Neural progenitor cell (in vitro differentiated cells): ENCODE measurements around the gene MAPK7.

Experiments used
- EZH2 ChIP-seq: fragments of 200-600 bp; sonication (generic); IDR thresholded peaks from 2 replicates; pipeline ENCODE4 v1.6.1; 2017; ENCODE audit warnings: antibody characterized with exemption, mild to moderate bottlenecking, moderate library complexity
- TF ChIP-seq, protein P1 (sequence below): fragments of 200-600 bp; sonication (generic); IDR thresholded peaks from 2 replicates; pipeline ENCODE4 v1.5.1; 2017; ENCODE audit warnings: antibody characterized with exemption, mild to moderate bottlenecking

DNA sequence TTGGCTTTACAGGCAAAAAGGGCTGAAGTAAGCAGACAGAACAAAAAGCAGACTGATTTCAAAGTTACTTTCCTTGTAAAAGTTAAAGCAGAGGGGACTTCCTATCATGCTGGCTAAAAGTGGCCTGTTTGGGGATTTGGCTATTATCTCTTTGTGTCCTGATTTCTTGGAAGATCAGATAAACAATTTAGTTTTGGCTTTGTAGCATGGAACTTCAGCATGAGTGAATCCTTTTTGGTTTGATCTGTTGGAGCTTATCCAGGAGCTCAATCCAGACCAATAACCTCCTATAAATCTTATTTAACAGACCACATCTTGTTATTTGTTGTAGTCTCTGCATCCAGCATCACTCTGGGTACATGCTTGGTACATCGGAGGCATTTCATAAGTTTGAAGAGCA, 23.9 kb downstream of the MAPK7 start:
- no peak for TF ChIP-seq EZH2
- TF ChIP-seq, protein P1, sequence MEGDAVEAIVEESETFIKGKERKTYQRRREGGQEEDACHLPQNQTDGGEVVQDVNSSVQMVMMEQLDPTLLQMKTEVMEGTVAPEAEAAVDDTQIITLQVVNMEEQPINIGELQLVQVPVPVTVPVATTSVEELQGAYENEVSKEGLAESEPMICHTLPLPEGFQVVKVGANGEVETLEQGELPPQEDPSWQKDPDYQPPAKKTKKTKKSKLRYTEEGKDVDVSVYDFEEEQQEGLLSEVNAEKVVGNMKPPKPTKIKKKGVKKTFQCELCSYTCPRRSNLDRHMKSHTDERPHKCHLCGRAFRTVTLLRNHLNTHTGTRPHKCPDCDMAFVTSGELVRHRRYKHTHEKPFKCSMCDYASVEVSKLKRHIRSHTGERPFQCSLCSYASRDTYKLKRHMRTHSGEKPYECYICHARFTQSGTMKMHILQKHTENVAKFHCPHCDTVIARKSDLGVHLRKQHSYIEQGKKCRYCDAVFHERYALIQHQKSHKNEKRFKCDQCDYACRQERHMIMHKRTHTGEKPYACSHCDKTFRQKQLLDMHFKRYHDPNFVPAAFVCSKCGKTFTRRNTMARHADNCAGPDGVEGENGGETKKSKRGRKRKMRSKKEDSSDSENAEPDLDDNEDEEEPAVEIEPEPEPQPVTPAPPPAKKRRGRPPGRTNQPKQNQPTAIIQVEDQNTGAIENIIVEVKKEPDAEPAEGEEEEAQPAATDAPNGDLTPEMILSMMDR: no peak
